ENCODE results near the gene ACVRL1.

Gene ACVRL1

DNA sequence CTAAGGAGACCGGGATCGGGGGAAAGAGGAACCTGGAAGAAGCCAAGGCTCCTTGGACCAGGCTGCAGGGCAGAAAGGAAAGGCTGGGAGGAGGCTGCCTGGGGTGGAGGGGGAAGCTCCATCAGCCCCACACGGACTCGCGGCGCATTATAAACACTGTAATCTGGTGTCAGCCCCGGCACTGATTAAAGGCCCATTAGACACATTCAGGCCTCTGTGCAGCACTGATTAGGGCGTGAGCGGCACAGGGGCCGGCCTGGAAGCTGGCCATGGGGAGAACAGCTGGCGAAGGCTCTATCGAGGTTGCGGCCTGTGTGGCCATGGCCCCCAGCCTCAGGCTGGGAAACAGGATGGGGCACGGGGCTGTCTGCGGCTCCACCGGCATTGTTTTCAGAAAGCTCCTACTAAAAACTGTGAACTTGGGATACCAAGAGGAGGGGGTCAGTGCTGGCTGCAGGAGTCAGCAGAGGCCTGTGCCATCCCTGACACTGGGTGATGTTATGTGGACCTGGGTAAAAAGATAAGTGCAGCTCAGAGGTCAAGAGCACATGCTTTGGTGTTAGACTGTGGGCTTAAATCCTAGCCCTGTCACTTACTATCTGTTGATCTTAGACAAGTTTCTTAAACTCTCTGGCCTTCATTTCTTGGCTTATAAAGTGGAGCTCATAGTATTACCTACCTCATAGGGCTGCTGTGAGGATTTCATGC is 10.6 kb downstream of the ACVRL1 start:
- DNase-seq = no peak

DNA sequence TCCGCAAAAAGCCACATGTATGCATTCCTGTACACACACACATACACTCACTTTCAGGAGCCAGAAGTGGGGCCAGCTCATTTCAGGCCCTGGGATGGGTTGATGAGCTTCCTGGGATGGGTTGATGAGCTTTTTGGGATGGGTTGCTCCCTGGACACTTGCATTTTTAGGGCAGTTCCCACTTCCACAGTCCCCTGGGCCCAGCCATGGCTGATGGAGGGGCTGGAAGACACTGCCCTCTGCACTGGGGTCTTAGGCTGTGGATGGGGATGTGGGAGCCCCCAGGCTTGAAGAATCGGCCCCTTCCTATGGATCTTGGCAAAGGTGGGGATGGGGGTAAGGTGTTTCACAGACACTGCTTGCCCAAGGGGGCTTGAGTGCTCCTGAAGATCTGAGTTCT is 12.7 kb downstream of the ACVRL1 start:
- no peak for DNase-seq

DNA sequence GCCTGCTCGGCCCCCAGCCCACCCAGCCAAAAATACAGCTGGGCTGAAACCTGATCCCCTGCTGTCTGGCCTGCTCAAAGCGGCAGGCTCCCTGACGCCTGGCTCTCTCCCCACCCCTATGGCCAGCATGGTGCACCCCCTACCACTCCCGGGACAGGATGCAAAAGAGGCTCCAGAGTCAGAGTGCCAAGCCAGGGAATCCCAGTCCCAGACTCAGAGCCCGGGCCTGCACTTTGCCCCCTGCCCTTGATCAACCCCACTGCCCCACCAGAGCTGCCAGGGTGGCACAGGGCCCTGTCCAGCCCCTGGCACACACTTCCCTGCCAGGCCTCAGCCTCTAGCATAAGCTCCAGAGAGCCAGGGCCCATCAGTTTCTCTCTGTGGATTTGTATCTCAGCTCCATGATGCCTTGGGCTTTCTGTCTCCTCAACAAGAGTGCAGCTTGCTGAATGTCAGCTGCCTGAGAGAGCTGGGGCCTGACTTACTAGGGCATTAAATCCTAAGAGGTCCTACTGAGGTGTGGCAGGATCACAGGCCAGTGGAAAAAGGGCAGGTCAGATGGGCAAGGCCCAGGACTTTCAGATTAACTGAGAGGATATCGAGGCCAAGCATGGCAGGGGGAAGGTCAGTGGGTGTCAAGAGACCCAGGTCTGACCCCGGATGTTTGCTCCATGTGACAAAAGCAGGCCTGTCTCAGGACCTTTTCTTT is 13.9 kb downstream of the ACVRL1 start:
- DNase-seq = no peak

DNA sequence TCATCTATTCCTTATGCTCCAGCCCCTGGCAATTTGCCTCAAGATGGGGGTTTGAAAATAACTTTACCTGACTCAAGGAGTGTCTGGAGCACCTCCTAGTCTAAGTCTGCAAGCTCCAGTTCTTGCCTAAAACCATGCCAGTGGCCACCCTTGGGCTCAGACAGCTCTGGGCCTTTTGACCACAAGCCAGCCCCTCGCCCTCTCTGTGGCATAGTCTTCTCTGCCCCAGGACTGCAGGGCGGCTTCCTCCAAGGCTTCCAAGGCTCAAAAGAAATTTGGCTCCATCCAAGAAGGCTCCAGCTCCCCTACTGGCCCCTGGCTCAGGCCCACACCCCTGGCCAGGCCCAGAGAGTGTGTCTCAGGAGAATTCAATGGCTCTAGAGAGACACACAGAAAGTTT is 14.8 kb downstream of the ACVRL1 start:
- DNase-seq = no peak

- no peak for DNase-seq
Measured at GRCh38 chr12:51922762-51923505, 15.6 kb downstream of the ACVRL1 start.

- DNase-seq = peak; percentile 51
Measured at GRCh38 chr12:51923506-51924365, 16.4 kb downstream of the ACVRL1 start.

DNA sequence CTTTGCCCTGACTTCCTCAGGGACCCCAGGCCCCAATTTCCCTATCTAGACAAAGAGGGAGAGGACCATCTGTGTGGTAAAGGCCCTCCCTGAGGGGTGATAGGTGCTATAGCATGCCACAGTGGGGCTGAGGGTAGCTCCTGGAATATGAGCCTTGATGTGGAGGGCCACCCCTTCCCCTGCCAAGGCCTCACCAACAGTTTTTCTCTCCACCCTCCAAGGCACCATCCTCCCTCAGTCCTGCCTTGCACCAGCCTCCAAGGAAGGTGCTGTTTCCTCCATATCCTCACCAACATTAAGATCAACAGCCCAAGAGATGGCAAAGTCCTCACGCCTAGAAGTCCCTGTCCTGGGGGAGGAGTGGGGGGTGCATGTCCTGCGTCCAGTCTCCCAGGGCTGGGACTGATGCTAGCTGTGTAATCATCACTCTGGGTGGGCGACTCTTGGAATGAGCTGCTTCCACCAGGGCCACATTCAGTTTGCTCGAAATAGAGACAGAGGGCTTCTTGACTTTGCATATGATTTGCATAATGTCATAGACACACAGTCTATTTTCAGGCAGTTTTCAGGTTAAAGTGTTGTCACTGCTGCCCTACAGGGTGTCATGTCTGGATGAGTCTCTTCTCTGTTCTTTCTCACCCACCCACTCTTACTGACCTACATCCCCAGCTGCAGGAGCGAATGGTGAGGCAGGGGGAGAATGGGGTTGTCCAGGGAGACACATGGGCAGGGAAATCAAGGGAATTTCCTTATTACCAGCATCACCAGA is 17.4 kb downstream of the ACVRL1 start:
- DNase-seq = no peak

DNA sequence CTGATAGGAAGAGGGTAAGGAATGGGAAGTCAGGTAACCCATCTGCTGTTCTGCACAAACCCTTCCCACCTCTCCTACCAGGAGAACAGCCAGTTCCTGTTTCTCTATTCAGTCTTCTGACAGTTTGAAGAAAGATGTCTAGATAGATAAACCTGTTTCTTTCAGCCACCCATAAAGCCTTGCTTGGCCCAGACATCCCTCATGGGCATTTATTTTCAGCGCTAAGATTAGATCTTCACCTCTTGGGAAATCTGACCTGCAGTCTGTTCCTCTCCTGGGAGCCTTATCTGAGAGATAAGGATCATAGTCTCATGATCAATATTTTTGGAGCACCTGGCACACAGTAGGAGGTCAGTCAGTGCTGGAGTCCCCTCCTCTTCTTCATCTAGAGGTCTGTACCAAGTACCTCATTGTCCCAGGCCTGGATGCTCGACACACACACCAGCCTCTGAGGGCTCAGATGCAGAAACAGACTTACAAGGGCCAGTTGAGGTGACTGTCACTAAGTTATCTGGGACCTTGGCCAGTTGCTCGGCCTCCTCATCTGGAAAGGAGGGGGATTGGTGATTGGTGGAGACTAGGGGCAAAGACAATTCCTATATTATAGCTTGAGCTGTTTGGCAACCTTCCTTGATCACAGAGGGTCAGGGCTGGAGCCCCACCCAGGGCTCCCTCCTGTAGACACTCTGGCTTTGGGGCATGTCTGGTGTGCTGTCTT is 18.2 kb downstream of the ACVRL1 start:
- DNase-seq = no peak

- DNase-seq = no peak
Measured at GRCh38 chr12:51926064-51926632, 18.8 kb downstream of the ACVRL1 start.

GRCh38 chr12:51926718-51927117 is 19.4 kb downstream of the ACVRL1 start:
- peak; percentile 29 for DNase-seq

- no peak for DNase-seq
Measured at GRCh38 chr12:51932218-51933076, 25.1 kb downstream of the ACVRL1 start.

DNA sequence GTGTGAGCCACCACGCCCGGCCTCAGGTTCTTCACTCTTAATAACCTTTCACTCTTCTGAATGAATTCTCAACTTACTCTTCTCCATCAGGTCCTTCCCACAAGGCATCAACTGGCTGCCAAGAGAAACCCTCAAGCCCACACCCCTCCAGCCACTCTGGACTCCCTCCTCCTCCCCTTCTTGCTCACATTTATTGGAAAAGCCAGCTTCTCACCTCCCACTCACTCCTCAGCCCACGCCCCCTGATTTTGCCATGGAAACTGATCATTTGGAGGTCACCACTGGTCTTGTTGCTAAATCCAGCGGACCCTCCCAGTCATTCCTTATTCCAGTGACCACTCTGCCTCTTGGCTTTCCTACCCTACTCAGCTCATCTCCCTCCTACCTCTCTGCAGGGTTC is 26.8 kb downstream of the ACVRL1 start:
- DNase-seq = no peak

DNA sequence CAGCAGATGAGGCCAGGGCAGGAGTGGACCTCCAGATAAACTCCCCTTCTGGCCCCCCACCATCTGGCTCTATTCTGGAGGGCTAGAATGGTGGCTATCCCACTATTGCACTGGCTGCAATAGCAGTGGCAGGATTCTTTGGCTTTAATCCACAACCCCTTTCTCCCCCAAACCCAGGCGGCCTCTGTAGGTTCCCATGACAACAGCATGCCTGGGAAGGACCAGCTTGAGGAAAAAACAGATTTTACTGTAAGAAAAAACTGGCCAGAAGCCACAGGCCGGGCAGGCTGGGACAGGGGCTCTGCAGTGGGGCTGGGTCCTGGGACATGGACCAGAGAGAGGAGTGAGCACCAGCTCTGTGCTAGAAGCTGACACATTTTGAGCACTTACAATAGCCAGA is 30.6 kb downstream of the ACVRL1 start:
- no peak for DNase-seq

DNA sequence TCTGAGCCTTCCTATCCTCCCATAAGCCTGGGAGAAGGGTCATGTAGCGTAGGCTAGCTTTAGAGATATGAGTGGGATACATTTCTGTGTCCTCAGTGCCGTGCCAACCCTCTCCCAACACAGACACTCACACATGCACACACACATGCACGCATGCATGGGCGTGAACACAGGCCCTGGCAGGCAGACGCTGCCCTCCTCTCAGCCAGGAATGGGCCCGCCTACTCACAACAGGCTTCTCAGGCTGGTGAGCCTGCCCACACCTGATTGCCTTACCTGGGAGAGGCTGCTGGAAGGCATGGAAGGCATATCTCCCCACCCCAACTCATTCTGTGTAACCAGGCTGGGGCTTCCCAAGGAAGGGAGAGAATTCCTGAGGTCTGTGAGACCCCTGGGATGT is 31.4 kb downstream of the ACVRL1 start:
- no peak for DNase-seq

- no peak for DNase-seq
Measured at GRCh38 chr12:51941011-51941581, 33.8 kb downstream of the ACVRL1 start.

DNA sequence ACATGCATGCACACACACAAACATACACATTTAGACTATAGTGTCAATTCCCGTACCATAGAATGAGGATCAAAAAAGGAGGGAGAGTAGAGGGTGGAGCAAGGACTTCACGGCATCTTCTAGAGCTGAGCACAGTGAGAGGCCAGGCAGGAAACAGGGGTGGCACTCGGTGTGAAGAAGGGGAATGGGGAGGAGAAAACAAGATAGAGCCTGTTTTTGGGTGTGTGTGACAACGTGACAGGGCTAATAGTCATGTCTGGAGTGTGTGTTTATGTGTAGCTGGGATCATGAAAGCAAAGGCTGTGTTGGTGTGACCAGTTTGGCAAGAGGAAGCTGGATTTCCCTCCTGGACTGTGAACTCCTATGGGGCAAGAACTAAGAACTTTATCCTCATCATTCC is 34.3 kb downstream of the ACVRL1 start:
- no peak for DNase-seq

GRCh38 chr12:51942056-51942455 is 34.8 kb downstream of the ACVRL1 start:
- DNase-seq = no peak

- no peak for DNase-seq
Measured at GRCh38 chr12:51942501-51943000, 35.2 kb downstream of the ACVRL1 start.

GRCh38 chr12:51943346-51943745 is 36.0 kb downstream of the ACVRL1 start:
- DNase-seq = no peak

Data from T-helper 9 cell (primary cell).